Upper lobe of right lung (tissue), 1 donor: ENCODE data around the gene TIMM17B. TPM values are rescaled to one million over a fixed set of nuclear protein-coding genes. Genes with fewer than 3 reads are reported as not detected.
A peak's percentile ranks its signal among the peaks of the same experiment; 100 is the strongest.

Experiments used
- ATAC-seq: fragments of 200-7000 bp; cut with Tn5 transposase; one replicate; pipeline ENCODE4 v1.9.1; 2020; ENCODE audit warnings: mild to moderate bottlenecking, moderate library complexity
- DNase-seq: peaks from one replicate; pipeline ENCODE4 v3.0.0-alpha.2; 2020
- H3K27ac ChIP-seq: fragments of 200-600 bp; one replicate; pipeline ENCODE4 v1.8.0; 2022
- H3K27me3 ChIP-seq: fragments of 200-600 bp; one replicate; pipeline ENCODE4 v1.8.0; 2022; ENCODE audit warnings: mild to moderate bottlenecking
- H3K36me3 ChIP-seq: fragments of 200-600 bp; one replicate; pipeline ENCODE4 v1.8.0; 2022
- H3K4me1 ChIP-seq: fragments of 200-600 bp; one replicate; pipeline ENCODE4 v1.8.0; 2022
- H3K4me3 ChIP-seq: fragments of 200-600 bp; one replicate; pipeline ENCODE4 v1.8.0; 2022; ENCODE audit warnings: mild to moderate bottlenecking
- H3K9me3 ChIP-seq: fragments of 200-600 bp; one replicate; pipeline ENCODE4 v1.8.0; 2022
- CTCF ChIP-seq: fragments of 200-600 bp; IDR thresholded peaks from one replicate; pipeline ENCODE4 v1.8.0; 2022; ENCODE audit warnings: antibody characterized with exemption
- intact Hi-C: fragments of 100-400 bp; cut with DNase I; formaldehyde crosslinking; loops from one replicate; pipeline ENCODE4 v1.11.0; 2022
- total RNA-seq: library from RNA; stranded (reverse); fragmentation: NEBNext Ultra II Directional; extraction: Animal tissue kit (Norgen Biotek cat#: 25700); gene quantifications from one replicate; pipeline ENCODE4 v1.2.1, GENCODE V29; 2021
- donor health status: DM: no; HTN: yes; CAD: no; lungs with severe emphysema.

TIMM17B gene
- total RNA-seq, 1 donor from 2014 or later: 32.9 TPM

GRCh38 chrX:48938721-48939425 lies 41.3 kb upstream of the TIMM17B start:
- Histone ChIP-seq H3K27ac (no peak overlapping the region), H3K4me3 (no peak overlapping the region), H3K9me3 (no peaks in the 10 kb centered on the region), H3K27me3 (no peaks in the 10 kb centered on the region), H3K36me3 (peaks cover 5% of the 10 kb centered on the region), H3K4me1 (peaks cover 12% of the 10 kb centered on the region)
- TF ChIP-seq CTCF: no peak
- intact Hi-C loops: no loop called here
- ATAC-seq (no peak), DNase-seq (no peak)

GRCh38 chrX:48937054-48937907 lies 39.7 kb upstream of the TIMM17B start:
- DNase-seq (peak; percentile 86), ATAC-seq (peak; percentile 91)
- intact Hi-C loops: no loop called here
- Histone ChIP-seq H3K4me3 (no peak overlapping the region), H3K9me3 (no peaks in the 10 kb centered on the region), H3K4me1 (peaks cover 12% of the 10 kb centered on the region), H3K27ac (peak overlapping the region; percentile 79), H3K27me3 (no peaks in the 10 kb centered on the region), H3K36me3 (peaks cover 9% of the 10 kb centered on the region)
- peak; percentile 20 for TF ChIP-seq CTCF

GRCh38 chrX:48936429-48937053 lies 39.0 kb upstream of the TIMM17B start:
- Histone ChIP-seq H3K4me1 (peaks cover 12% of the 10 kb centered on the region), H3K9me3 (no peaks in the 10 kb centered on the region), H3K36me3 (peaks cover 9% of the 10 kb centered on the region), H3K4me3 (no peak overlapping the region), H3K27me3 (no peaks in the 10 kb centered on the region), H3K27ac (peak overlapping the region; percentile 79)
- intact Hi-C loops: no loop called here
- no peak for TF ChIP-seq CTCF
- no peak for DNase-seq
- ATAC-seq: no peak

- no peak for DNase-seq
- no peak for ATAC-seq
- TF ChIP-seq CTCF: no peak
- H3K27me3 ChIP-seq: no peaks in the 10 kb centered on the region
- H3K27ac ChIP-seq: no peak overlapping the region
- peaks cover 4% of the 10 kb centered on the region for H3K4me1 ChIP-seq
- peaks cover 9% of the 10 kb centered on the region for H3K36me3 ChIP-seq
- H3K9me3 ChIP-seq: no peaks in the 10 kb centered on the region
- intact Hi-C loops: no loop called here
- H3K4me3 ChIP-seq: no peak overlapping the region
Observed at GRCh38 chrX:48935301-48935670, 37.7 kb upstream of the TIMM17B start.

- no peak overlapping the region for H3K27ac ChIP-seq
- no peaks in the 10 kb centered on the region for H3K9me3 ChIP-seq
- H3K27me3 ChIP-seq: no peaks in the 10 kb centered on the region
- TF ChIP-seq CTCF: no peak
- intact Hi-C loops: no loop called here
- no peak overlapping the region for H3K4me3 ChIP-seq
- ATAC-seq (no peak), DNase-seq (no peak)
- peaks cover 4% of the 10 kb centered on the region for H3K4me1 ChIP-seq
- H3K36me3 ChIP-seq: peaks cover 9% of the 10 kb centered on the region
Observed at GRCh38 chrX:48934581-48935300, 37.2 kb upstream of the TIMM17B start.
